Colonic mucosa (tissue), 4 donors: ENCODE results near the gene PQBP1. TPM values are rescaled to one million over a fixed set of nuclear protein-coding genes. Genes with fewer than 3 reads are reported as not detected.

Experiments used
- DNase-seq: peaks from one replicate; pipeline ENCODE4 v3.0.0-alpha.2; 2020
- H3K27ac ChIP-seq: fragments of 200-600 bp; one replicate; pipeline ENCODE4 v1.8.0; 2021
- H3K27me3 ChIP-seq: fragments of 200-600 bp; one replicate; pipeline ENCODE4 v1.8.0; 2021
- H3K36me3 ChIP-seq: fragments of 200-600 bp; one replicate; pipeline ENCODE4 v1.8.0; 2021
- H3K4me1 ChIP-seq: fragments of 200-600 bp; one replicate; pipeline ENCODE4 v1.8.0; 2021; ENCODE audit warnings: mild to moderate bottlenecking
- H3K4me3 ChIP-seq: fragments of 200-600 bp; one replicate; pipeline ENCODE4 v1.8.0; 2021
- H3K9ac ChIP-seq, 2 donors: one replicate each; pipeline ENCODE4 v1.7.0; 2013; ENCODE audit warnings: control low read depth in 2 of 2, low read depth in 2 of 2, low read length in 2 of 2
- H3K9me3 ChIP-seq: fragments of 200-600 bp; one replicate; pipeline ENCODE4 v1.8.0; 2021
- intact Hi-C: fragments of 100-400 bp; cut with DNase I; formaldehyde crosslinking; loops from one replicate; pipeline ENCODE4 v1.14.1; 2022
- total RNA-seq, 2 donors: library from RNA; stranded (reverse); fragmentation: NEBNext Ultra II Directional in 1 of 2; extraction: Animal tissue kit (Norgen Biotek cat#: 25700) in 1 of 2; gene quantifications; one replicate each; pipeline ENCODE4 v1.2.1, GENCODE V29; 2021
- TF ChIP-seq, protein P1 (sequence below): fragments of 200-600 bp; IDR thresholded peaks from one replicate; pipeline ENCODE4 v1.8.0; 2022; ENCODE audit warnings: antibody characterized with exemption, mild to moderate bottlenecking
- donor health status: healthy.
- donor health status: DM: no; HTN: no; CAD: no.
- donor health status: DM: no; HTN: no; CAD: no.

Gene PQBP1
- total RNA-seq, 2 donors from 2014 or later = 68.1 to 76.3 TPM

DNA sequence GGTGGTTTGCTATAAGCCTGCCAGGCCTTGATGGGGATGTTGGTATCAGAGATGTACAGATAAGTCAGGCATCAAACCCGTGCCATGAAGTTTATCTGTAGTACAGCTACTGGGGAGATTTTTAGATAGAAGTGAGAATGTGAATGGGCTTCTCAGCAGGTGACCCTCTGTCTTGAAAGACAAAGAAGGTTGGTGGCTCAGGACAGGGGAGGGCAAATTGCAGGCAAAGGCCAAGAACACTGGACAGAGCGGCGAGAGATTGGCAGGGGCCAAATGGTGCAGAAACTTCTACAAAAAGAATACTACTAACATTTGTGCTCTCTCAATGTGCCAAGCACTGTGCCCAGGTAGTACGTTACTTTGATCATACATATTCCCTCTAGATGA, 23.0 kb downstream of the PQBP1 start:
- DNase-seq = no peak
- Histone ChIP-seq H3K36me3 (no peaks in the 10 kb centered on the region), H3K9me3 (no peaks in the 10 kb centered on the region), H3K9ac (no peak overlapping the region), H3K27ac (no peak overlapping the region), H3K4me3 (no peak overlapping the region), H3K4me1 (no peaks in the 10 kb centered on the region), H3K27me3 (no peaks in the 10 kb centered on the region)
- TF ChIP-seq, protein P1, sequence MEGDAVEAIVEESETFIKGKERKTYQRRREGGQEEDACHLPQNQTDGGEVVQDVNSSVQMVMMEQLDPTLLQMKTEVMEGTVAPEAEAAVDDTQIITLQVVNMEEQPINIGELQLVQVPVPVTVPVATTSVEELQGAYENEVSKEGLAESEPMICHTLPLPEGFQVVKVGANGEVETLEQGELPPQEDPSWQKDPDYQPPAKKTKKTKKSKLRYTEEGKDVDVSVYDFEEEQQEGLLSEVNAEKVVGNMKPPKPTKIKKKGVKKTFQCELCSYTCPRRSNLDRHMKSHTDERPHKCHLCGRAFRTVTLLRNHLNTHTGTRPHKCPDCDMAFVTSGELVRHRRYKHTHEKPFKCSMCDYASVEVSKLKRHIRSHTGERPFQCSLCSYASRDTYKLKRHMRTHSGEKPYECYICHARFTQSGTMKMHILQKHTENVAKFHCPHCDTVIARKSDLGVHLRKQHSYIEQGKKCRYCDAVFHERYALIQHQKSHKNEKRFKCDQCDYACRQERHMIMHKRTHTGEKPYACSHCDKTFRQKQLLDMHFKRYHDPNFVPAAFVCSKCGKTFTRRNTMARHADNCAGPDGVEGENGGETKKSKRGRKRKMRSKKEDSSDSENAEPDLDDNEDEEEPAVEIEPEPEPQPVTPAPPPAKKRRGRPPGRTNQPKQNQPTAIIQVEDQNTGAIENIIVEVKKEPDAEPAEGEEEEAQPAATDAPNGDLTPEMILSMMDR = no peak
- intact Hi-C loops = no loop called here

DNA sequence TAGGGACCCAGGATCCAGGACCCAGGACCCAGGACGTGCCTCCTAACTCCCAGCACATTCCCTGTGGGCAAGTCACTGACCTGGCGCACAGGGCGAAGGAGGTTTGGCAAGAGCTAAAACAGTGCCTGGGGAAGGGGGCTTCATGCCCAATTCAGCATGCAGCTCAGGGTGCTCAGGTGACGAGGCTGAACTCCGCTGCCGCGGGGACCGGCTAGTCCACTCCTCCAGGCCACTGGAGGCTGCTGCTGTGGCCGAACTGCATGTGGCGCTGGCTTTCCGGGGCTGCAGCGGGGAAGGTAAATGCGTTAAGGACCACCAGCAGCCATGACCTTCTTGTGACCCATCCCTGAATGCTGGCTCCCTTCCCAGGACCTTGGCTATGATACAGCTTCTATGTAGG, 26.0 kb downstream of the PQBP1 start:
- TF ChIP-seq, protein P1 = no peak
- Histone ChIP-seq H3K9ac (no peak overlapping the region), H3K27ac (no peak overlapping the region), H3K27me3 (no peaks in the 10 kb centered on the region), H3K9me3 (no peaks in the 10 kb centered on the region), H3K36me3 (no peaks in the 10 kb centered on the region), H3K4me3 (no peak overlapping the region), H3K4me1 (no peaks in the 10 kb centered on the region)
- intact Hi-C loops = no loop called here
- no peak for DNase-seq

DNA sequence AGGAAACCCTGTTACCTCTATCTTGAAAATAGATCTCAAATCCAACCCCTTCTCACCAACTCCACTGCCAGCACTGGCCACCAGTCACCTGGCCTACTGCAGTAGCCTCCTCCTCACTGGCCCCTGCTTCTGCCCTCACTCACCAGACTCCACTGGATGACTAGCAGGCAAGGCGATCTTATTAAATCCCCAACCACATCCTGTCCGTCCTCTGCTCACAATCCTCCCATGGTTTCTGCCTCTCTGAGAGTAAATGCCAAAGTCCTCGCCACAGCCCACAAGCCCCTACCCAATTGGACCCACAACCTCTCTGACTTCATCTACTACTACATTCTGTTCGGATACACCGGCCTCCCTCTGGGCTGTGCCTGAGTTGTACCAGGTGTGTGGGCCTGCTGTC, 26.5 kb downstream of the PQBP1 start:
- Histone ChIP-seq H3K36me3 (no peaks in the 10 kb centered on the region), H3K27ac (no peak overlapping the region), H3K9me3 (no peaks in the 10 kb centered on the region), H3K4me1 (no peaks in the 10 kb centered on the region), H3K4me3 (no peak overlapping the region), H3K27me3 (no peaks in the 10 kb centered on the region), H3K9ac (no peak overlapping the region)
- TF ChIP-seq, protein P1 = no peak
- intact Hi-C loops = no loop called here
- no peak for DNase-seq

DNA sequence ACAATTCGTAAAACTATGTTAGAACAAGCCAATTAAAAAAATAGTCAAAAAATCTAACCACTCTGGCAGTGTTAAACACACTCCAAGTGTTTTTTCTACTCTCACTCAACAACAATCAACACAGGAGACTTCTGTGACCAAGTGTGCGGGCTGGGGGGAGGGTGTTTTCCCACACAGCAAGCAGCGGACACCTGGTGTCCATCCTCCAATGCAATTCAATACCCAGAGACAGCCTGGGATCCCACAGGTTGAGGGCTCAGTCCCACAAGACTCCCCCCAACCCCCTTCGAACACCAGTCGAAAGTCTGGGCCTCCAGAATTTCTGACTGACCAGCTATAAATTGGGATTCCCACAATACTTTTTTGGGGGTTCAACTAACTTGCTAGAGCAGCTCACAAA, 29.4 kb downstream of the PQBP1 start:
- Histone ChIP-seq H3K9ac (no peak overlapping the region), H3K9me3 (no peaks in the 10 kb centered on the region), H3K27me3 (no peaks in the 10 kb centered on the region), H3K4me1 (no peaks in the 10 kb centered on the region), H3K27ac (no peak overlapping the region), H3K36me3 (no peaks in the 10 kb centered on the region), H3K4me3 (no peak overlapping the region)
- intact Hi-C loops = no loop called here
- TF ChIP-seq, protein P1 = no peak
- DNase-seq = no peak

DNA sequence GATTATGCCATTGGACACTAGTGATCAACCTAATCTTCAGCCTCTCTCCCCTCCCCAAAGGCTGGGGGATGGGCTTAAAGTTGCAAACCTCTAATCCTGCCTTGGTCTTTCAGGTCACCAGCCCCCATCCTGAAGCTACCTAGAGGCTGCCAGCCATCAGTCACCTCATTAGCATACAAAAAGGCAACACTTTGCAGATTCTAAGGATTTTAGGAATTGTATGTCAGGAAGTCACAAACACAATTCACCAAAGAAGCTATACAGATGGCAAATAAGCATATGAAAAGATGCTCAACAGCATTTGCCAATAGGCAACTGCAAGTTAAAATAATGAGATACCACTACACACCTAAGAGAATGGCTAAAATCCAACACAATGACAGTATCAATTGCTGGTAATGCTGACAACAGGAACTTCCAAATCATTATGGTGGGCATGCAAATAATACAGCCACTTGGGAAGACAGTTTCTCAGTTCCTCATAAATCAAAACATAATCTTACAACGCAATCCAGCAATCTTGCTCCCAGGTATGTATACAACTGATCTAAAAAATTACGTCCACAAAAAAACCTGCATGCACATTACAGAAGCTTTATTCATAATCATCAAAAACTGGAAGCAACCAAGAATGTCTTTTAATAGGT, 30.1 kb downstream of the PQBP1 start:
- intact Hi-C loops = no loop called here
- H3K4me1 ChIP-seq = no peaks in the 10 kb centered on the region
- DNase-seq = no peak
- TF ChIP-seq, protein P1 = no peak
- H3K4me3 ChIP-seq = no peak overlapping the region
- H3K27ac ChIP-seq = no peak overlapping the region
- H3K9ac ChIP-seq = no peak overlapping the region
- H3K9me3 ChIP-seq = no peaks in the 10 kb centered on the region
- no peaks in the 10 kb centered on the region for H3K36me3 ChIP-seq
- no peaks in the 10 kb centered on the region for H3K27me3 ChIP-seq
